ENCODE data around the gene HSPA4.
"Not testable (repeated sequence)": the region's sequence is repeated elsewhere in the genome, so short reads cannot be mapped to it uniquely, and the experiment has no call there.

HSPA4 gene

DNA sequence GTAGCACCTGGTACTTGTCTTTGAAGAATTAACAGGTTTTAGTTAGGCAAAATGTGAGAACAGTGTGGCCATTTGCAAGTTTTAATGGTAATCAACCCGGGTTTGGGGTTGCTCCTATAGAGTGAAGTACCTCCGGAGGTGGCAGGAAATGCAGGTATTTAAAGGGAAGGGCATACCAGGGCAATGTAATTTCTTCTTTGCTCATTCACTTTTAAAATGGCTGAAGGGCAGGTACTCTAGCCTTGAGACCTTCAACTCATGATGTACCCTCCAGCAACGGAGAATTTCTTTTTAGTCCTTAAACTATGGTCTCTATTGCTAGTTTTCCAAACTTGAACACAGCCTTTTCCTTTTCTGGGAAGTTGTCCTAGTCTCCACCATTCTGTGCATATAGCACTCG is 1.3 kb upstream of the HSPA4 start:
- DNase-seq (ENCODE audit: low read depth in 4 of 4, low spot score in 1 of 4) = no peak

DNA sequence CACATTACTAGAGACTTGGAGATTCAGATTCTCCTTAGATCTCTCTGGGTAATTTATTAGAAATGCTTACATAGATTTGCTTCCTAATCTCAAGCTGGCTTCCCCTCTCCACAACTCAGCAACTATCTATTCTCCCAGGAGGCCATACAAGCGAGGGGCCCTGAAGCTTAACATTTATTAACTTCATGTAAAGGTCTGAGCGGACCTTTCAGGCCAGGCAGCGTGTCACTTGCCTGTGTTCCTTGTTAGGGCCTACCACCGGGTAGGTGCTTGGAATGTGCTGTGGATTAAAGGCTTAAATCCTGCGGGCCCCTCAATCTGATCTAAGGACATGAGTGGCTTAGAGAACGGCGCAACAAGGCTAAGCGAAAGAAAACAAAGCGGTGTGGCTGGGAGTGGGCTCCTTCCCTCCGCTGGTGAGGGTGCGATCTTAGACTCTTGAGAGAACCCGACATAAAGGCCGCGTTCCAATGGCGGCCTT is 712 bp upstream of the HSPA4 start:
- no peak for DNase-seq (ENCODE audit: low read depth in 4 of 4, low spot score in 1 of 4)

- DNase-seq (ENCODE audit: low read depth in 4 of 4, low spot score in 1 of 4) = peak; percentile 23 to 55 (median 30)
Measured at GRCh38 chr5:133052317-133053175, 733 bp downstream of the HSPA4 start.

GRCh38 chr5:133053448-133053847 is 1.6 kb downstream of the HSPA4 start:
- no peak for DNase-seq (ENCODE audit: low read depth in 4 of 4, low spot score in 1 of 4)

- DNase-seq (ENCODE audit: low read depth in 4 of 4, low spot score in 1 of 4) = no peak
Measured at GRCh38 chr5:133054697-133055471, 3.1 kb downstream of the HSPA4 start.

GRCh38 chr5:133056891-133057290 is 5.1 kb downstream of the HSPA4 start:
- DNase-seq (ENCODE audit: low read depth in 4 of 4, low spot score in 1 of 4) = no peak

DNA sequence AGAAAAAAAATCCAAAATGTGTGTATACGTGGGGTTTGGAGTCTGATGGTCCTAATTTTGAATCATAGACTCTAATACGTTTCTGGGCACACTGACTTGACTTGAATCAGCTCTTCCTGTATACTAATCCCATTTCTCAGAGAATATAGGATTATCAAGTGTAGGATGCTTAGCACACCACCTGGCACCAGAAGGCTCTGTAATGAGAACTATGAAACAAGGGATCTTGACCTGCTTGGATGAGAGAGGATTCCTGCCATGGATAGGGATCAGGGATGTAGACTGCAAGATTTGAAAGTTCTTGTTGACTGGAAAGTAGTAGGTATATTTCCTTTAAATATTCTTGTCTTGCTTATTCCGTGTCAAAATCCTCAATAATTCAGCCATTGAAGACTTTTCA is 7.8 kb downstream of the HSPA4 start:
- no peak for DNase-seq (ENCODE audit: low read depth in 4 of 4, low spot score in 1 of 4)

- no peak for DNase-seq (ENCODE audit: low read depth in 4 of 4, low spot score in 1 of 4)
Measured at GRCh38 chr5:133062276-133062675, 10.5 kb downstream of the HSPA4 start.

DNA sequence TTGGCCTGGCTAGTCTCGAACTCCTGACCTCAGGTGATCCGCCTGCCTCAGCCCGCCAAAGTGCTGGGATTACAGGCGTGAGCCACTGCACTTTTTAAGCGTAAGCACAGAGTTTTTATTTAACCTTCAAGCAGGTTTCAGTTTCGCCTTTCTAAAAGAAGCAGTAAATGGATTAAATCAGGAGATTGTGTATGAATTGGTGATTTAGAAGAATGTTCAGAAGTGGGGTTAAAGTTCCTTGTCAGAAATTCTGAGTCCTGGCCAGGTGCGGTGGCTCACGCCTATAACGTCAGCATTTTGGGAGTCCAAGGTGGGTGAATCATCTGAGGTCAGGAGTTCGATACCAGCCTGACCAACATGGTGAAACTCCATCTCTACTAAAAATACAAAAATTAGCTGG is 12.2 kb downstream of the HSPA4 start:
- no peak for DNase-seq (ENCODE audit: low read depth in 4 of 4, low spot score in 1 of 4)

- no peak for DNase-seq (ENCODE audit: low read depth in 4 of 4, low spot score in 1 of 4)
Measured at GRCh38 chr5:133065471-133065870, 13.7 kb downstream of the HSPA4 start.

DNA sequence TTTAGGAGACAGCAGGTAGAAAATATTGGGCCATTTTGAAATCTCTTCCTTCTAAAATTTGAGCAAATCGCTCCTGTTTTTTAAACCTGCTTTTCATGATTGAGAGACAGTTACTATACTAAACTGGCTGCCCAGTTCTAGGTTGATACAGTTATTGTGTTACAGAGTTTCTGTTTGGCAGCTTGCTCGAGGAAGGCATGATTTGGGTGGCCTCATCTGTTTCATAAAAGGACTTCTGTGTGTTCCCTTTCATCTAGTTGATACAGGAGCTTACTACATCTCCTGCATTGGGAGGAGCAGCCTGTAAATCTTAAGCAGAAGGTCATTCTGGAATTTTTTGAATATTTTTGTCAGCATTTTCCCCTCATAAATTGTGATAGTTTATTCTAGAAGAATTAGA is 14.2 kb downstream of the HSPA4 start:
- no peak for DNase-seq (ENCODE audit: low read depth in 4 of 4, low spot score in 1 of 4)

DNA sequence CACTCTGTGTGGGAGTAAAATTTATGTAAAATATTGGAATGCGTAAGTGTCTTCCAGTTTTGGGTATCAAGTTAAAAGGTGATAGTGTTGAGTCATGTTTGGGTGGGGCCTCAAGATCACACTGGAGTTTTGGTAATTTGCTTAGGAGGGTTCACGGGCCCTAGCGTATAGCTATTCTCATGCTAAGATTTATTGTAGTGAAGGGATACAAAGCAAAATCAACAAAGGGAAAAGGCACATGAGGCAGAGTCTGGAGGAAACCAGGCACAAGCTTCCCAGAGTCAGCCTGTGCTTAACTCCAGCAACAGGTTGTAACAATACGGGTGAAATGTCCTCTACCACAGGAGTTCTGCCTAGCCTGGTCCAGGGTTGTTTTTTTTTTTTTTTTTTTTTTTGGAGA is 20.2 kb downstream of the HSPA4 start:
- no peak for DNase-seq (ENCODE audit: low read depth in 4 of 4, low spot score in 1 of 4)

DNA sequence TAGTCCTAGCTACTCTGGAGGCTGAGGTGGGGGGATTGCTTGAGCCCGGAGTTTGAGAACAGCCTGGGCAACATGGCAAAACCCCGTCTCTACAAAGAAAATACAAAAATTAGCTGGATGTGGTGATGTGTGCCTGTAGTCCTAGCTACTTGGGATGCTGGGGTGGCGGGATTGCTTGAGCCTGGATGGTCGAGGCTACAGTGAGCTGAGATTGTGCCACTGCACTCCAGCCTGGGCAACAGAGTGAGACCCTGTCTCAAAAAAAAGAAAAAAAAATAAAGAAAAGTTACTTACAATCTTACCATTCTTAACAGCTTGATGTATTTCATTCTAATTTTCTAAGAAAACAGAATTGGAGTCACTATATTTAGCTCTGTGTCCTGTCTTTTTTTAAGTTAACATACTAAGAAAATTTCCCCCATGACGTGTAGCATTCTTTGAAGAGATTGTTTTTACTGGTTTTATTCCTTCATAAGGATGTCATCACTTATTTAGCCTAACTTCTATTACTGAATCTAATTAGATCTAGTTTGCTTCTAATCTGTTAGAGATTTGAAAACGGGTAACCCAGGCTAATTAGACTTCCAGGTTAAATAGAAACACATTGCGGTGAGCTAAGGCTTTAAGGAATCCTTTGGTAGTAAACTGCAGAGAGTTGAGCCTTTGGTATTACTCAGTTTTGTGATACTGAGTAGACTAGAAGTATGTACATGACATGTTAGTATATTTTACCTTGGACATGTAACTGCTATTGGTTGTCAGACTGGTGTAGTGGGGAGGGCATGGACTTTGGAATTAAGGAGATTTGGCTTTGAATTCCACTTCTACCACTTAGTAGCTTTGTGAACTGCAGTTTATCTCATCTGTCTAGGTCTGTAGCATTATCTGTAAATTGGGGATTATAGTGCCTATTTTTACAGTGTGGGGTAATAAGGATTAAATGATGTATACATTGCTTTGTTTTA is 24.0 kb downstream of the HSPA4 start:
- DNase-seq (ENCODE audit: low read depth in 4 of 4, low spot score in 1 of 4) = no peak

GRCh38 chr5:133079048-133079447 is 27.2 kb downstream of the HSPA4 start:
- DNase-seq (ENCODE audit: low read depth in 4 of 4, low spot score in 1 of 4) = no peak

GRCh38 chr5:133081036-133081435 is 29.2 kb downstream of the HSPA4 start:
- DNase-seq (ENCODE audit: low read depth in 4 of 4, low spot score in 1 of 4) = no peak

GRCh38 chr5:133081703-133082102 is 29.9 kb downstream of the HSPA4 start:
- no peak for DNase-seq (ENCODE audit: low read depth in 4 of 4, low spot score in 1 of 4)

DNA sequence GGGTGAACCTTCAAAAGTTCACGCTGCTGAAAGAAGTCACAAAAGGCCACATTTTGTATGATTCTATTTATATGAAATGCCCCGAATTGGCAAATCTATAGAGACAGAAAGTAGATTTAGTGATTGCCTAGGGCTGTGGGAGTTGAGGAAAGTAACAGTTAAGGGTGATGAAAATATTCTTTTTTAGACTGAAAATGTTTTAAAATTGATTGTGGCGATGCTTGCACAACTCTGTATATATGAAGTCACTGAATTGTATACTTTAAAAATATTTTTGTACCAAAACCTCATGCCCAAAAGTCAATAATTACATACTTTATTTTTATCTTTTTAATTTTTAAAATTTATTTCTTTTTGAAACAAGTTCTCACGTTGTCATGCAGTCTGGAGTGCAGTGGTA is 30.3 kb downstream of the HSPA4 start:
- DNase-seq (ENCODE audit: low read depth in 4 of 4, low spot score in 1 of 4) = no peak

- no peak for DNase-seq (ENCODE audit: low read depth in 4 of 4, low spot score in 1 of 4)
Measured at GRCh38 chr5:133083901-133084300, 32.1 kb downstream of the HSPA4 start.

GRCh38 chr5:133085171-133085570 is 33.4 kb downstream of the HSPA4 start:
- not testable (repeated sequence) for DNase-seq (ENCODE audit: low read depth in 4 of 4, low spot score in 1 of 4)

DNA sequence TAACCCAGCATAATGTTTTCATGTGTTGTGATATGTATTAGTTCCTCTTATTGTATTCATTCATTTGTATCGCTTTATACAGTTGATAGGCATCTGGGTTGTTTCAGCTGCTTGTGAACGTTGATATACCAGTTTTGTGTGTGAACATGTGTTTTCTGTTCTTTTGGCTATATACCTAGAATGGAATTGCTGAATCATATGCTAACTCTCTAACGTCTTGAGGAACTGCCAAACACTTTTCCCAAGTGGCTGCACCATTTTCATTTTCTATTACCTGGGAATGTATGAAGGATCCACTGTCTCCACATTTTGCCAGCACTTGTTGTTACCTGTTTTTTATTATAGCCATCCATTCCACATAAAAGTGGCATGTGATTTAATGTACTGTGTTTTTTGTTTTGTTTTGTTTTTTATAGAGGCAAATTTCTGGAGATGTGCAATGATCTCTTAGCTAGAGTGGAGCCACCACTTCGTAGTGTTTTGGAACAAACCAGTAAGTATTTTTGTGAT is 34.6 kb downstream of the HSPA4 start:
- no peak for DNase-seq (ENCODE audit: low read depth in 4 of 4, low spot score in 1 of 4)

GRCh38 chr5:133088064-133088463 is 36.3 kb downstream of the HSPA4 start:
- no peak for DNase-seq (ENCODE audit: low read depth in 4 of 4, low spot score in 1 of 4)

Data from stimulated activated CD4-positive, alpha-beta T cell treated with anti-CD3 and anti-CD28 coated beads, Interleukin-1b, Interleukin-23, amount 100 ng/mL, for 24 hours (primary cell).